Measurements from ENCODE around the gene PATJ.

Gene PATJ

GRCh38 chr1:62038594-62039284, 296.5 kb downstream of the PATJ start:
- no peak overlapping the region for H3K4me3 ChIP-seq (ENCODE audit: low read depth, low read length)

GRCh38 chr1:62040450-62040849, 298.2 kb downstream of the PATJ start:
- no peak overlapping the region for H3K4me3 ChIP-seq (ENCODE audit: low read depth, low read length)

DNA sequence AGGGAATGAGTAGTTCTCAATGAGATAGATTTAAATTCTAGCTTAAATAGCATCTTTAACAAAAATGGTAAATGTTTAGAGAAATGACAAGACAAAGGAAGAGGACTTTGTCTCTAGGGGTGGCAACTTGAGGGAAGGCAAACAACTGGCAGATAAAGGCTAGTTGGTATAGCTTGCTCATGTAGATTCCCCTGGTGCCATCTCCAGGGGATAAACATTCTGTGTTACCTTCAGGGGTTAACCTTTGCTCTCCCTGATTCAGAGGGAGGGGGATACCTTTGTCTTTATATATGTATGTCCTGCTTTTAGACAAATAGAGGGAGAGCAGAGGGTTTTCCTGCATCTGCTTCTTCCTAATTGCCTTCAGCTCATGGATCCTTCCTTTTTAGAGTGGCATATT, 298.7 kb downstream of the PATJ start:
- H3K4me3 ChIP-seq (ENCODE audit: low read depth, low read length) = no peak overlapping the region

DNA sequence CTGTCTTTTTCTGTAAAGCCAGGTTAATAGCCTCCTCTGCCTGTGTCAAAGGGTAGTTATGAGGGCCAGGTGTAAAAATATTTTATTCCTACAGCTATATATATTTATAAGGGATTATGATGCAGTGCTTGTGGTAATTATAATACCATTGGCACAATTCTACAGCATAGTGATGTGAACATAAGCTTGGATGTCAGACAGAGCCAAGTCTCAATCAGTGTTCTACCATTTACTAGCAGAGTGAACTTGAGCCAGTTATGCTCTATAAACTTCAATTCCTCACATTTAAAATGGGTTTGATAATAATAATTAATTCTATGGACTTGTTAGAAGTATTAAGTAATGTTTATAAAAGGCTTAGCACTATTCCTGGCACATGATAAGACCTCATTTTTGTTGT, 300.9 kb downstream of the PATJ start:
- no peak overlapping the region for H3K4me3 ChIP-seq (ENCODE audit: low read depth, low read length)

GRCh38 chr1:62045574-62045973, 303.3 kb downstream of the PATJ start:
- H3K4me3 ChIP-seq (ENCODE audit: low read depth, low read length) = no peak overlapping the region

DNA sequence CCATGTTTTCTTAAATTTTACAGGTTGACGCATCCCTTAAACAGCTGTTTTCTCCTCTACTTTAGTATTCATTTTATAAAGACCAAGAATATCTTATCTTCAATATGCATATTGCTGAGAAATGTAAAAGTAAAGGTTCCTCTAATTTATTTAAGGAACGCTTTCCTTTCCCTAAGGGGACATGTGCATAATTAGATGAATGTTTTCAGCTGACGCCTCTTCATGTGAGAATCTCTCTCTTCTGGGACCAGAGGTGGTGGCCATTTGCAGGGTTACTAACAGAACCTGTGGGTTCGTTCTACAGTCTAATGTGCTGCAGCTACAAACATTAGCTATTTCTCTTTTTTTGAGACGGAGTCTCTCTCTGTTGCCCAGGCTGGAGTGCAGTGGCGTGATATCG, 304.6 kb downstream of the PATJ start:
- H3K4me3 ChIP-seq (ENCODE audit: low read depth, low read length) = no peak overlapping the region

DNA sequence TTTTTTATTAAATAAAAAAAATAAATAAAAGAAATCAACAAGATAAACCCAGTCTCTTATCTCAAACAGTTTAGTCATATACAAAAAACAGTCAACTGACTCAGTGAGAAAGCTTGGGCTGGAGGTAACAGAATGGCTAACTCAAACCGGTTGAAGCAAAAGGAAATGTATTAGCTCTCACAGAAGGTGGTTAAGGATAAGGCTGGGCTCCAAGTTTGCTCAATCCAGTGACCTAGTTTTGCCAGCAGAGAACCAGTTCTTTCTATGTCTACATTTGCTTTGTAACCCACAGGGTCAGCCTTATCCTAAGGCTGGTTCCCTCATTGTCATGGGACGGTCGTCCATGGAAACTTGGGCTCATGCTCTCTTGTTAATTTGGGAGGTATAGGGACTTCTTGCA, 307.9 kb downstream of the PATJ start:
- no peak overlapping the region for H3K4me3 ChIP-seq (ENCODE audit: low read depth, low read length)

GRCh38 chr1:62052946-62053345, 310.7 kb downstream of the PATJ start:
- H3K4me3 ChIP-seq (ENCODE audit: low read depth, low read length) = no peak overlapping the region

DNA sequence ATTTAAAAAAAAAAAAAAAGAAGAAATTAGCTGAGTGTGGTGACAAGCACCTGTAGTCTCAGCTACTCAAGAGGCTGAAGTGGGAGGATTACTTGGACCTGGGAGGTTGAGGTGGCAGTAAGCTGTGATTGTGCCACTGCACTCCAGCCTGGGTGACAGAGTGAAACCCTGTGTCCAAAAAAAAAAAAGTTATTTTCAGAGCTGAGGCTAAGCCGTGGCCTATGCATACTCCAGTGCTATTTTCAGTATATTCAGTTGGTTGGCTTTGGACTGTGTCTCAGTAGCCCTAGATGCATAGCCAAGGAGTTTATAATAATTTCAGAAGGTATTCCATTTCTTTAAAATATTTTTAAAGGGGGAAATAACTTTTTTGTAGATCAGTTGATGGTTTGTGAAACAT, 311.9 kb downstream of the PATJ start:
- H3K4me3 ChIP-seq (ENCODE audit: low read depth, low read length) = no peak overlapping the region

GRCh38 chr1:62057230-62057629, 314.9 kb downstream of the PATJ start:
- no peak overlapping the region for H3K4me3 ChIP-seq (ENCODE audit: low read depth, low read length)

DNA sequence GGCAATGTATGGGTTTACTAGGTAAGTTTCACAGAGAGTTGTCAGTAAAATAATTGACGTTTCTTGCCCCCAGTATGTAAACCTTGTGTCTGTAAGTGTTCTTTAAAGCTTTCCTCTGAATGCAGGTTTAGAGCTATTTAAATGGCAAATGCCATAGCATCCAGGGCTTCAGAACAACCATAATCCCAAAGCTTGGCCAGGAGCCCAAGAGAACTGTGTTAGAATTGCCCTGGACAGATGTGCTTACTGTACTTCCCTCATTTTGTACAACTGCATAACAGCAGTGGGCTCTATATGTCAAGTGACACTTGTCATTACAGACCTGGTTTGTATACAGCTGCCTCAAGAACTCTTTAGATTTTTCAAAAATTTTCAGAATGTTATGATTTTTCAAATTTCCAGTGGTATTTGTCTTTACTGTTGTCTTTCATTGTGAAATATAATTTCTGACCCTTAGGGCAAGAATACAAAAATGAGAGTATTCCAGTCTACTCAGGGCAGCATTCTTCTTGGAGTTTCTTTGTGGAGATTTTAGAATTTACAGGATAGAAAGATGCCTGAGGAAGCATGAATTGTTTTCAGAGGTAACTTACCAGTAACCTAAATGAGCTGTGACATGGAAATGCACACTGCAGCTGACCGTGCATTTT, 315.5 kb downstream of the PATJ start:
- no peak overlapping the region for H3K4me3 ChIP-seq (ENCODE audit: low read depth, low read length)

DNA sequence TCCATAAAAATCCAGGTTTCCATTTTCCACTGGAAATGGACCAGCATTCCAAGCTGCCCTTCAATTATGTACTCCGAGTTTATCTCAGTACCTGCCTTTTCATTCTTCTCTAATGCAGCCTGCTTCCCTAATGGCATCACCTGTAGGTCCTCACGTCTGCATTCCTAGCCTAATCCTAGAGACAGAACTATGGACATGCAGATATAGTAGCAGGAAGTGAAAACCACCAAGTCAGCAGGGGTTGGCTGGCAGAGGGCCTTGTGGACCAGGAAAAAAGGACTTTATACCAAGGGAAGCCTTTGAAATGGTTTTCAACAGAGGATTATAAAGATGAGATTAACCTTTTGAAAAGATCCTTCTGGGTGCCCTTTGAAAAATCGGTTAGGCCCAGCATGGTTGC, 316.7 kb downstream of the PATJ start:
- no peak overlapping the region for H3K4me3 ChIP-seq (ENCODE audit: low read depth, low read length)

DNA sequence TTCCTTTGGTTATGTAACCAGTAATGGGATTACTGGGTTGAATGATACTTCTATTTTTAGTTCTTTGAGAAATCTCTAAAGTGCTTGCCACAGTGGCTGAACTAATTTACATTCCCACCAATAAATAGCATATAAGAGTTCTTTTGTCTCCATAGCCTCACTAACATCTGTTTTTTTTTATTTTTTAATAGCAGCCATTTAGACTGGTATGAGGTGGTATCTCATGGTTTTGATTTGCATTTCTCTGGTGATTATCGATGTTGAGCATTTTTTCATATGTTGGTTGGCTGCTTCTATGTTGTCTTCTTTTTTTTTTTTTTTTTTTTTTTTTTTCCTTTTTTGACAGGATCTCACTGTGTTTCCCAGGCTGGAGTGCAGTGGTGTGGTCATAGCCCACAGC, 319.8 kb downstream of the PATJ start:
- H3K4me3 ChIP-seq (ENCODE audit: low read depth, low read length) = no peak overlapping the region

DNA sequence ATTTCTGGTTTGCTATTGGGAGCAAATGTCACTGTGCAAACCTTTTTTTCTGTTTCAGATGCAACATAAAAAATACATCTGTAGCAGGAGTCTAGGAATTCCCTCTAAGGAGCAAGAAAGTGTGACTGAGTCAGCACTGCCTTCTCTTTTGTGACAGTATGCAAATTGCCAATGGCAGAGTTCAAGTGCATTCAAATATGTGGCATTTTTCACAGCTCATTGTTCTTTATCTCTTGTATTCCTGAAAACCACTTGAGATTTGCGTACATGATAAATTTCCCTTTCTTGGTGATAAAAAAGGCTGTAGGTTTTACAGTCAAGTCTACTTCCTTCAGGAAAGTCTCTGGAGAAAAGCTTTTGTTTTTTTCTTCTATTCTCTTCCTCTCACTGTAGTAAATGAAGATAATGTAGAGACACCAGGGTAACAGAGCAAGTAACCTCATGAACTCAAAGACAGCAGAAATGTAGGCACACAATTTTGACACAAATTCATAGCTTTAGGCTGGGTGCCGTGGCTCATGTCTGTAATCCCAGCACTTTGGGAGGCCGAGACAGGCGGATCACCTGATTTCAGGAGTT, 322.6 kb downstream of the PATJ start:
- H3K4me3 ChIP-seq (ENCODE audit: low read depth, low read length) = no peak overlapping the region

DNA sequence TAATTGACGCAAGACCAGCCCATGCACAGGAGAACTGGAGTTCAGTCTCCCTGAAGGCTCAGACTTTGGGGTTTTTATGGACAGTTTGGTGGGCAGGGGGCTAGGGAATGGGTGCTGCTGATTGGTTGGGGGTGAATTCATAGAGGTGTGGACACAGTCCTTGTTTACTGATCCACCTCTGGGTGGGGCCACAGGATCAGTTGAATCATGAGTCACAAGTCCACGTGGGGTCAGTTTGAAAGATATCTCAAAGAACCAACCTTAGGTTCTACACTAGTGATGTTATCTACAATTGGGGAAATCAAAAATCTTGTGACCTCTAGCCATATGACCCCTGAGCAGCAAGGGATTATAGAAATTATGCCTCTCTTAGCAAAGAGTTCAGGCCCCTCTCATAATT, 324.4 kb downstream of the PATJ start:
- no peak overlapping the region for H3K4me3 ChIP-seq (ENCODE audit: low read depth, low read length)

DNA sequence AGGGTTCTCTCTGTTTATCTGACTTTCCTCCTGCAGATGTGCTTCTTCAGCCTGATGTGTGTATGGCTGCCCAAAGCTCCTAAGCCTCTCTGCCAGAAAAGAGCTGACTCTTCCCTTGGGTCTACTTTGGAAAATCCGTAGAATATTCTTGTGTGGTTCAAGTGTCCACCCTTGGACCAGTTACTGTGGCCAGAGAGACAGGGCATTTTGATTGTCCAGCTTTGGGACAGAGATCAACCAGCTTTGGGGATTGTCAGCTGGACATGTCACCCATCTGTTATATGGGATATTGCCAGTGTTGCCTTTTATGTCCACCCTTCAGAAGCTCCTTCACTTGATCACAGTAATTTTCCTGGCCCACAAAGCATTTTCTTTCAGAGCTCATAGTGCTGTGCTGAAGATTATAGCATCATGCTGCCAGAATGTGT, 326.1 kb downstream of the PATJ start:
- no peak overlapping the region for H3K4me3 ChIP-seq (ENCODE audit: low read depth, low read length)

DNA sequence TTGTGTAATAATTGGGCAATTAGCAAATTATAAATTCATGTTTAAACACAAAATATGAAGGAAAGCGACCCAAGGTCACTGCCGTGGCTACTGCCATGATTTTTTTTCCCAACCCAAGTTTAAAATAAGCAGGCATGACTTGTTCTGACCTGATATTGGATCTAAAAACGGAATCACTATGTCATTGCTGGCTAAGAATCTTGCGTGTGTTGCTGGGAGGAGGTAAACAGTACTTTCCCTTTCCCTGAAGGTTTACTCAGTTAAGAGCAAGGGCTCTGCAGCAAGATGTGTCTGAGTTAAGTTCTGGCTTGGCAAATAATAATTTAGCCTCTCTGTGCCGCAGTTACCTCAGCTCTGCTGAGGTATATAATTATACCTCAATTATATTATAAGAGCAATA, 326.7 kb downstream of the PATJ start:
- no peak overlapping the region for H3K4me3 ChIP-seq (ENCODE audit: low read depth, low read length)

DNA sequence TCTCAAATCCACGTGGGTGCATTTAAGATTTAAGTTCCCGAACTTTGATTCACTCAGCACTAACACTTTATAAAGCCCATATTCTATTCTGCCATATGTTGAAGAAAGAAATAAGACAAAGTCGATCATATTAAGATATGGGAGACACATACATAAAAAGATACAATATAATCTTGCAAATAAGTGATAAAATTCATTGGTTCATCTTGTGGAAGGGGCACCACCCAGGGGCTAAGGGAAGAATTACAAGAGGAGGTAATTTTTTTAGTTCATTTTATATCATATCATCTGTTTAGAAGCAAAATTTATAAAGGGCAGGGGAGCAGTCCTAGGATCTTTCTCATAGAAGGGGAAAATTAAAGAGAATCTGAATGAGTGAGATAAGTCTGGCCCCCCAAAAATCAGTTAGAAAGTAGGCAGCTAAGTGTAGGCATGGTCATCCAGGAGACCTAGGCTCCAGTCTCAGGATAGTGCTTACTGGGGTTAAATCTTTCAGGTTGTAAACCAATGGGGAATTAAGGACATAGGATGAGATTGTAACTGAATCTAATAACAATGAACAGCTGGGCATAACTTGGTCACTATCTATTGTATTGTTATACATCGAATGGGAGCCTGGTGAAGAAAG, 328.2 kb downstream of the PATJ start:
- no peak overlapping the region for H3K4me3 ChIP-seq (ENCODE audit: low read depth, low read length)

GRCh38 chr1:62071695-62072094, 329.4 kb downstream of the PATJ start:
- no peak overlapping the region for H3K4me3 ChIP-seq (ENCODE audit: low read depth, low read length)

DNA sequence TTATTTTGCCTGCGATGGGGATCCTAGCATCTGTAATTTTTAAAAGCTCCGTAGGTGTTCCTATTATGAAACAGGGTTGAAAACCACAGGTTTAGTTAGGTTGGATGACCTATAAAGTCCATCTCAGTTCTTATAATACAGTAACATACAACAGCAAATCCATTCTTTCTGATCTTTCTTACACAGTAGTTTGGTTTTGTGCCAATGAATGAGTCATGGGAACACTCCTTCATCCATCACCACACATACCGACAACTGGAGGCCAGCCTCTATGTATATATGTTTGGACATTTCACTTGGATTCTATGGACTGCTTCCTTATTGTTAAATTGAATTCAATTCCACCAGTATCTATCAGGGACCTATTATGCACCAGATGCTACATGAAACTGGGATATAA, 334.0 kb downstream of the PATJ start:
- no peak overlapping the region for H3K4me3 ChIP-seq (ENCODE audit: low read depth, low read length)

- no peak overlapping the region for H3K4me3 ChIP-seq (ENCODE audit: low read depth, low read length)
These were observed 335.5 kb downstream of the PATJ start for GRCh38 chr1:62077821-62078220.
